Measurements from ENCODE around the gene ACOT7. TPM values are rescaled to one million over a fixed set of nuclear protein-coding genes. Genes with fewer than 3 reads are reported as not detected.
A peak's percentile ranks its signal among the peaks of the same experiment; 100 is the strongest.

Gene ACOT7
- total RNA-seq, 4 donors from 2014 or later, result 5.6 to 55.0 (median 31.0) TPM

DNA sequence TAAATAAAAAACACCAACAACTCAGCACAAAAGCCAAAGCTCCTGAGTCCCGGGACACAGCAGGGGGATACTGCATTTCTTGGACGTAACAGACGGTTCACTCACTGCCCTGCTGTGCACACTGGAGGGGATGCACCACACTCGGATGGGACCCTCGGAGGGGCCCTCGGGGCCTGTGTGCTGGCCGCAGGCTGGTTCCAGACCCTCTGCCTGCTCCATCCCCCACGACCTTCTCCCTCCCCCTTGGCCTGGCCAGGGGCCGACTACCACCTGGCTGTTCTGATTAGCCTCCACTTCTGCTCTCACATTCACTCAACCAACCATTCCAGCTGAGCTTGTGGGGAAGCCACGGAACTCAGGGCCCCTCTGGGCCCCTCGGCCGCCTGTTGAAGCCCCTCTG lies 64.9 kb downstream of the ACOT7 start:
- Histone ChIP-seq H3K36me3 (no peaks in the 10 kb centered on the region), H3K4me3 (no peak overlapping the region), H3K4me1 (peaks cover 12 to 43% (median 22%) of the 10 kb centered on the region in 4 donors), H3K27ac (peak overlapping the region in 3 of 4 donors; percentile 23 to 50 (median 46)), H3K27me3 (no peaks in the 10 kb centered on the region), H3K9me3 (no peaks in the 10 kb centered on the region)
- in situ Hi-C loops (cut with MboI; ENCODE audit: low pct_ligation_motif_present in 1 of 4, low pct_unique_long_range_greater_than_20kb in 1 of 4, low sequenced_read_pairs in 3 of 4) (loop anchor here in 2 of 4 donors (25.0 kb wide), 1 partner anchor 291 kb away; the partner anchor contains the start of gene KCNAB2 (in 2 of the 2)), intact Hi-C loops (cut with DNase I; ENCODE audit: low total_unique reads) (no loop called here)
- TF ChIP-seq, protein P1, sequence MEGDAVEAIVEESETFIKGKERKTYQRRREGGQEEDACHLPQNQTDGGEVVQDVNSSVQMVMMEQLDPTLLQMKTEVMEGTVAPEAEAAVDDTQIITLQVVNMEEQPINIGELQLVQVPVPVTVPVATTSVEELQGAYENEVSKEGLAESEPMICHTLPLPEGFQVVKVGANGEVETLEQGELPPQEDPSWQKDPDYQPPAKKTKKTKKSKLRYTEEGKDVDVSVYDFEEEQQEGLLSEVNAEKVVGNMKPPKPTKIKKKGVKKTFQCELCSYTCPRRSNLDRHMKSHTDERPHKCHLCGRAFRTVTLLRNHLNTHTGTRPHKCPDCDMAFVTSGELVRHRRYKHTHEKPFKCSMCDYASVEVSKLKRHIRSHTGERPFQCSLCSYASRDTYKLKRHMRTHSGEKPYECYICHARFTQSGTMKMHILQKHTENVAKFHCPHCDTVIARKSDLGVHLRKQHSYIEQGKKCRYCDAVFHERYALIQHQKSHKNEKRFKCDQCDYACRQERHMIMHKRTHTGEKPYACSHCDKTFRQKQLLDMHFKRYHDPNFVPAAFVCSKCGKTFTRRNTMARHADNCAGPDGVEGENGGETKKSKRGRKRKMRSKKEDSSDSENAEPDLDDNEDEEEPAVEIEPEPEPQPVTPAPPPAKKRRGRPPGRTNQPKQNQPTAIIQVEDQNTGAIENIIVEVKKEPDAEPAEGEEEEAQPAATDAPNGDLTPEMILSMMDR (IDR thresholded peaks at IDR 0.05), result no peak
- TF ChIP-seq POLR2AphosphoS5 (IDR thresholded peaks at IDR 0.05), result no peak
- TF ChIP-seq POLR2A (IDR thresholded peaks at IDR 0.05), result no peak
- TF ChIP-seq EP300 (IDR thresholded peaks at IDR 0.05; ENCODE audit: low read depth), result no peak
- WGBS, 2 donors (ENCODE audit: low coverage in 1 of 2), result 79 to 100% methylated on average over 1 to 12 of the region's 12 CpGs
- no peak for DNase-seq

- TF ChIP-seq POLR2AphosphoS5 (IDR thresholded peaks at IDR 0.05), result no peak
- TF ChIP-seq EP300 (IDR thresholded peaks at IDR 0.05; ENCODE audit: low read depth), result no peak
- no peak for TF ChIP-seq POLR2A (IDR thresholded peaks at IDR 0.05)
- TF ChIP-seq, protein P1 (IDR thresholded peaks at IDR 0.05), result no peak
- 85 to 97% methylated on average over 5 of the region's 5 CpGs for WGBS, 2 donors (ENCODE audit: low coverage in 1 of 2)
- Histone ChIP-seq H3K27ac (no peak overlapping the region), H3K27me3 (no peaks in the 10 kb centered on the region), H3K4me1 (peaks cover 12 to 43% (median 22%) of the 10 kb centered on the region in 4 donors), H3K4me3 (no peak overlapping the region), H3K36me3 (no peaks in the 10 kb centered on the region), H3K9me3 (no peaks in the 10 kb centered on the region)
- intact Hi-C loops (cut with DNase I; ENCODE audit: low total_unique reads), result no loop called here
- no peak for DNase-seq
- in situ Hi-C loops (cut with MboI; ENCODE audit: low pct_ligation_motif_present in 1 of 4, low pct_unique_long_range_greater_than_20kb in 1 of 4, low sequenced_read_pairs in 3 of 4), result loop anchor here in 2 of 4 donors (25.0 kb wide), 1 partner anchor 291 kb away; the partner anchor contains the start of gene KCNAB2 (in 2 of the 2)
Measured at GRCh38 chr1:6328091-6328490, 65.5 kb downstream of the ACOT7 start.

DNA sequence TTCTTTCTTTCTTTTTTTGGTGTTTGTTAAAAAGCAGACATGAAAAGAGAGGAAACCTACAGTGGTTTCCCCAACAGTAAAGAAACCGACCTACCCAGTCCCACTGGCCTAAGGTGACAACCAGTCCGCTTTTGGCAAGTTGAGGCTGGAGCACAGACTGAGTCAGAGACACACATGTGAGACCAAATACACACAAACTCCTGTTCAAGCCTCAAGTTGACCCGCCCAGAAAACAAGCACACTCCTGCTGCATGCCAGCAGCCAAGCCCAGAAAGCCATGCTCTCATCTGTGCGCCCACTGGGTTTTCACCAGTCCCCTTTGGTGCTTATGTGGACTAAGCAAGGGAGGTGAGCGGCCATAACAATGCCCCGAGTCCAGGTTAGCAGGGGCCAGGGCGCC lies 68.1 kb downstream of the ACOT7 start:
- Histone ChIP-seq H3K36me3 (no peaks in the 10 kb centered on the region), H3K27me3 (no peaks in the 10 kb centered on the region), H3K27ac (no peak overlapping the region), H3K9me3 (no peaks in the 10 kb centered on the region), H3K4me1 (peaks cover 4 to 20% (median 13%) of the 10 kb centered on the region in 4 donors), H3K4me3 (no peak overlapping the region)
- no peak for DNase-seq
- intact Hi-C loops (cut with DNase I; ENCODE audit: low total_unique reads) (no loop called here), in situ Hi-C loops (cut with MboI; ENCODE audit: low pct_ligation_motif_present in 1 of 4, low pct_unique_long_range_greater_than_20kb in 1 of 4, low sequenced_read_pairs in 3 of 4) (loop anchor here in 2 of 4 donors (25.0 kb wide), 1 partner anchor 288 kb away; the partner anchor contains the start of gene KCNAB2 (in 2 of the 2))
- WGBS, 2 donors (ENCODE audit: low coverage in 1 of 2), result 76 to 80% methylated on average over 3 to 7 of the region's 7 CpGs
- TF ChIP-seq, protein P1 (IDR thresholded peaks at IDR 0.05), result no peak
- TF ChIP-seq EP300 (IDR thresholded peaks at IDR 0.05; ENCODE audit: low read depth), result no peak
- TF ChIP-seq POLR2A (IDR thresholded peaks at IDR 0.05), result no peak
- no peak for TF ChIP-seq POLR2AphosphoS5 (IDR thresholded peaks at IDR 0.05)

- intact Hi-C loops (cut with DNase I; ENCODE audit: low total_unique reads), result no loop called here
- Histone ChIP-seq H3K4me1 (no peaks in the 10 kb centered on the region), H3K36me3 (peaks cover 0 to 4% (median 0%) of the 10 kb centered on the region in 4 donors), H3K27ac (no peak overlapping the region), H3K9me3 (no peaks in the 10 kb centered on the region), H3K4me3 (no peak overlapping the region), H3K27me3 (no peaks in the 10 kb centered on the region)
- WGBS, 2 donors (ENCODE audit: low coverage in 1 of 2), result 94% methylated on average over 10 of the region's 10 CpGs; no CpG with 5 or more reads in 1 of the 2 donors
- TF ChIP-seq POLR2AphosphoS5 (IDR thresholded peaks at IDR 0.05), result no peak
- no peak for TF ChIP-seq EP300 (IDR thresholded peaks at IDR 0.05; ENCODE audit: low read depth)
- TF ChIP-seq, protein P1 (IDR thresholded peaks at IDR 0.05), result no peak
- no peak for TF ChIP-seq POLR2A (IDR thresholded peaks at IDR 0.05)
- DNase-seq, result no peak
- in situ Hi-C loops (cut with MboI; ENCODE audit: low pct_ligation_motif_present in 1 of 4, low pct_unique_long_range_greater_than_20kb in 1 of 4, low sequenced_read_pairs in 3 of 4), result no loop called here
Measured at GRCh38 chr1:6322161-6322560, 71.4 kb downstream of the ACOT7 start.

All from transverse colon (tissue), 4 donors.